ENCODE results near the gene TOR1B.

- TF ChIP-seq CTCF (IDR thresholded peaks at IDR 0.05; ENCODE audit: low read depth, low read length) (no peak), POLR2A (IDR thresholded peaks at IDR 0.05; ENCODE audit: extremely low read depth, insufficient read length) (no peak), MYC (IDR thresholded peaks at IDR 0.05; ENCODE audit: low read depth, low read length) (no peak)
Measured at GRCh38 chr9:129801504-129801903, 1.5 kb upstream of the TOR1B start.

Data from NB4 (cell line).